Measurements from ENCODE around the gene PRR5.
A peak's percentile ranks its signal among the peaks of the same experiment; 100 is the strongest.

The PRR5 gene

GRCh38 chr22:44693145-44693544, 8.9 kb upstream of the PRR5 start:
- no peak for DNase-seq (ENCODE audit: low read depth)

- DNase-seq (ENCODE audit: low read depth), result no peak
These were observed 8.2 kb upstream of the PRR5 start for GRCh38 chr22:44693756-44694155.

GRCh38 chr22:44697423-44698141, 4.4 kb upstream of the PRR5 start:
- peak; percentile 82 for DNase-seq (ENCODE audit: low read depth)

GRCh38 chr22:44698531-44699421, 3.2 kb upstream of the PRR5 start:
- DNase-seq (ENCODE audit: low read depth), result no peak

- no peak for DNase-seq (ENCODE audit: low read depth)
These were observed 1.5 kb upstream of the PRR5 start for GRCh38 chr22:44700456-44700855.

- DNase-seq (ENCODE audit: low read depth), result no peak
These were observed 715 bp upstream of the PRR5 start for GRCh38 chr22:44701187-44701790.

- no peak for DNase-seq (ENCODE audit: low read depth)
These were observed 635 bp downstream of the PRR5 start for GRCh38 chr22:44702479-44703198.

- no peak for DNase-seq (ENCODE audit: low read depth)
These were observed 1.4 kb downstream of the PRR5 start for GRCh38 chr22:44703255-44703870.

GRCh38 chr22:44704159-44705021, 2.4 kb downstream of the PRR5 start:
- no peak for DNase-seq (ENCODE audit: low read depth)

- DNase-seq (ENCODE audit: low read depth), result no peak
These were observed 3.0 kb downstream of the PRR5 start for GRCh38 chr22:44705022-44705297.

GRCh38 chr22:44706488-44706887, 4.5 kb downstream of the PRR5 start:
- no peak for DNase-seq (ENCODE audit: low read depth)

- no peak for DNase-seq (ENCODE audit: low read depth)
These were observed 5.2 kb downstream of the PRR5 start for GRCh38 chr22:44707178-44707577.

GRCh38 chr22:44707752-44708151, 5.7 kb downstream of the PRR5 start:
- no peak for DNase-seq (ENCODE audit: low read depth)

- no peak for DNase-seq (ENCODE audit: low read depth)
These were observed 7.9 kb downstream of the PRR5 start for GRCh38 chr22:44709881-44710392.

- no peak for DNase-seq (ENCODE audit: low read depth)
These were observed 8.7 kb downstream of the PRR5 start for GRCh38 chr22:44710474-44711240.

- DNase-seq (ENCODE audit: low read depth), result no peak
These were observed 9.2 kb downstream of the PRR5 start for GRCh38 chr22:44711241-44711560.

- DNase-seq (ENCODE audit: low read depth), result no peak
These were observed 9.9 kb downstream of the PRR5 start for GRCh38 chr22:44711690-44712555.

GRCh38 chr22:44712962-44713361, 11.0 kb downstream of the PRR5 start:
- no peak for DNase-seq (ENCODE audit: low read depth)

- DNase-seq (ENCODE audit: low read depth), result no peak
These were observed 12.8 kb downstream of the PRR5 start for GRCh38 chr22:44714703-44715350.

Measured in stimulated activated CD8-positive, alpha-beta memory T cell treated with anti-CD3 and anti-CD28 coated beads, Interleukin-15, amount 100 ng/mL, for 1 hour (primary cell).